SU-DHL-6 (cell line): ENCODE measurements around the gene IPCEF1.

Source experiments
- H2AFZ ChIP-seq: fragments of 200-600 bp; sonication (generic); 2 replicates; pipeline ENCODE4 v1.6.1; 2014; ENCODE audit warnings: low read depth, mild to moderate bottlenecking, moderate library complexity, mixed read lengths, antibody characterized with exemption, low read length; ENCODE audit not compliant: severe bottlenecking
- H3F3A ChIP-seq: fragments of 200-600 bp; shearing (Covaris generic); 2 replicates; pipeline ENCODE4 v1.6.0; 2016; ENCODE audit warnings: antibody characterized with exemption, mild to moderate bottlenecking; ENCODE audit not compliant: insufficient read depth
- H3K27ac ChIP-seq: fragments of 200-600 bp; sonication (generic); 2 replicates; pipeline ENCODE4 v1.5.1; 2016; ENCODE audit warnings: low read depth, mild to moderate bottlenecking, low read length, moderate library complexity, mixed read lengths
- H3K27me3 ChIP-seq: fragments of 200-600 bp; sonication (generic), shearing (Covaris generic); 2 replicates; pipeline ENCODE4 v1.6.0; 2014; ENCODE audit warnings: mild to moderate bottlenecking, low read length
- H3K36me3 ChIP-seq: fragments of 200-600 bp; sonication (generic); 2 replicates; pipeline ENCODE4 v1.6.1; 2014; ENCODE audit warnings: mild to moderate bottlenecking, low read length, mixed read lengths
- H3K4me2 ChIP-seq: fragments of 300-600, 200-600 bp; shearing (Covaris generic), sonication (generic); 2 replicates; pipeline ENCODE4 v1.6.0; 2014; ENCODE audit warnings: low read length, low read depth, mild to moderate bottlenecking; ENCODE audit not compliant: poor library complexity, severe bottlenecking
- H3K4me3 ChIP-seq: fragments of 200-600 bp; sonication (generic); 2 replicates; pipeline ENCODE4 v1.5.1; 2014; ENCODE audit warnings: antibody characterized with exemption, low read length, mild to moderate bottlenecking, mixed read lengths; ENCODE audit not compliant: insufficient read depth, poor library complexity, severe bottlenecking
- H3K79me2 ChIP-seq: fragments of 200-600 bp; sonication (generic); 2 replicates; pipeline ENCODE4 v1.6.1; 2014; ENCODE audit warnings: mild to moderate bottlenecking, low read length, moderate library complexity; ENCODE audit not compliant: insufficient read depth
- H3K9ac ChIP-seq: fragments of 200-600 bp; sonication (generic); 2 replicates; pipeline ENCODE4 v1.7.0; 2014; ENCODE audit warnings: mild to moderate bottlenecking, low read length
- H3K9me2 ChIP-seq: fragments of 200-600 bp; sonication (generic); replicated peaks from 2 replicates; pipeline ENCODE4 v1.6.1; 2014; ENCODE audit warnings: low read length; ENCODE audit not compliant: insufficient read depth
- H3K9me3 ChIP-seq: fragments of 200-600 bp; sonication (generic); 2 replicates; pipeline ENCODE4 v1.6.1; 2014; ENCODE audit warnings: low read length, mixed read lengths; ENCODE audit not compliant: insufficient read depth
- H4K20me1 ChIP-seq: fragments of 200-600 bp; sonication (generic); 2 replicates; pipeline ENCODE4 v1.6.1; 2014; ENCODE audit warnings: low read depth, mild to moderate bottlenecking, antibody characterized with exemption, low read length, moderate library complexity, mixed read lengths
- EZH2phosphoT487 ChIP-seq: fragments of 200-600 bp; sonication (generic), shearing (Covaris generic); conservative IDR thresholded peaks from 2 replicates; pipeline ENCODE4 v1.6.1; 2018; ENCODE audit warnings: mild to moderate bottlenecking, antibody characterized with exemption, low read length, moderate library complexity, mixed read lengths
- TF ChIP-seq, protein P1 (sequence below): fragments of 200-600 bp; sonication (generic); IDR thresholded peaks from one replicate; pipeline ENCODE4 v1.5.1; 2017; ENCODE audit warnings: antibody characterized with exemption, mild to moderate bottlenecking, low read length, moderate library complexity; ENCODE audit not compliant: insufficient read depth, poor library complexity, severe bottlenecking

The IPCEF1 gene

DNA sequence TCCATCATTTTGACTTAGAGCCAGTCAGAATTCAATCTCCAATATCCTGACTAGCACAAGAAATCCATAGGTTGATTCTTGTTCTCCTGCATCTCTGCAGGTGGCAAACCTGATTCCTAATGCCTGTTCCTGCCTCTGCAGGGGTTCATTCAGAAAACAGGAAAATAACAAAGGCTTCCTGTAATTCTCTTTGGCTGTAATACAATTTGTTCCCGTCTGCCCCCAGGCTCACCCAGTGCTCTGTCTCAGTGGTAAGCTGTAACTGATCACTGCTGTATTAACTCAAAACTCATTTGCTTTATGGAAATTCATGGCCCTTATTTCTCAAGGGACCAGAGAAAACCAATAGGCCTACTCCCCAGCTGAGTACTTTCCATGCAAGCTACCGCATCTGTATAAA lies 228.9 kb downstream of the IPCEF1 start:
- Histone ChIP-seq H3F3A (no peaks in the 10 kb centered on the region), H3K9me2 (no peaks in the 10 kb centered on the region), H3K27me3 (no peaks in the 10 kb centered on the region), H3K4me3 (no peak overlapping the region), H3K4me2 (no peak overlapping the region), H3K27ac (no peak overlapping the region), H4K20me1 (no peaks in the 10 kb centered on the region), H3K36me3 (no peaks in the 10 kb centered on the region), H3K9me3 (peaks cover 3% of the 10 kb centered on the region; the same call in 1 of the 2 replicates), H3K79me2 (no peaks in the 10 kb centered on the region), H3K9ac (no peak overlapping the region), H2AFZ (no peak overlapping the region)
- TF ChIP-seq, protein P1, sequence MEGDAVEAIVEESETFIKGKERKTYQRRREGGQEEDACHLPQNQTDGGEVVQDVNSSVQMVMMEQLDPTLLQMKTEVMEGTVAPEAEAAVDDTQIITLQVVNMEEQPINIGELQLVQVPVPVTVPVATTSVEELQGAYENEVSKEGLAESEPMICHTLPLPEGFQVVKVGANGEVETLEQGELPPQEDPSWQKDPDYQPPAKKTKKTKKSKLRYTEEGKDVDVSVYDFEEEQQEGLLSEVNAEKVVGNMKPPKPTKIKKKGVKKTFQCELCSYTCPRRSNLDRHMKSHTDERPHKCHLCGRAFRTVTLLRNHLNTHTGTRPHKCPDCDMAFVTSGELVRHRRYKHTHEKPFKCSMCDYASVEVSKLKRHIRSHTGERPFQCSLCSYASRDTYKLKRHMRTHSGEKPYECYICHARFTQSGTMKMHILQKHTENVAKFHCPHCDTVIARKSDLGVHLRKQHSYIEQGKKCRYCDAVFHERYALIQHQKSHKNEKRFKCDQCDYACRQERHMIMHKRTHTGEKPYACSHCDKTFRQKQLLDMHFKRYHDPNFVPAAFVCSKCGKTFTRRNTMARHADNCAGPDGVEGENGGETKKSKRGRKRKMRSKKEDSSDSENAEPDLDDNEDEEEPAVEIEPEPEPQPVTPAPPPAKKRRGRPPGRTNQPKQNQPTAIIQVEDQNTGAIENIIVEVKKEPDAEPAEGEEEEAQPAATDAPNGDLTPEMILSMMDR: no peak
- TF ChIP-seq EZH2phosphoT487: no peak

DNA sequence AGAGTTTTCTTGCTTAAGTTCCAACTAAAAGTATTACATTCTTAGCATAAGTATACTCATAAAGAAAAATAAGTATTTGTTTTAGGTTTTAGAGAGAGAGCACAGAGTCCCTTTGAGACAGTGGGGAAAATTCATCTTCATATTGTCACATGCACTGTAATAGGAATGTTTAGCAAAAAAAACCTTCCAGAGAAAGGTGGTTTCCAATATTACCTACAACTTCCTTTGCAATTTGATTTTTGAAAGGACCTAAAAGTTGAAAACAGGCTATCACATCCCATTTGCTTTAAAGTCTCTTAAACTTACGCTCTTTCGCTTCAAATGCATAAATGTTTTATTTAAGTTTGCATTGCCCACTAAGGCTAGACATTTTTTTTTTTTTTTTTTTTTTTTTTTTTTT lies 231.2 kb downstream of the IPCEF1 start:
- H3K9ac ChIP-seq: no peak overlapping the region
- no peak overlapping the region for H3K4me2 ChIP-seq
- no peak for TF ChIP-seq EZH2phosphoT487
- TF ChIP-seq, protein P1: no peak
- no peak overlapping the region for H3K4me3 ChIP-seq
- no peaks in the 10 kb centered on the region for H3K79me2 ChIP-seq
- H3K27me3 ChIP-seq: no peaks in the 10 kb centered on the region
- no peaks in the 10 kb centered on the region for H3K9me2 ChIP-seq
- no peaks in the 10 kb centered on the region for H3F3A ChIP-seq
- no peaks in the 10 kb centered on the region for H4K20me1 ChIP-seq
- no peaks in the 10 kb centered on the region for H3K36me3 ChIP-seq
- H3K27ac ChIP-seq: no peak overlapping the region
- no peak overlapping the region for H2AFZ ChIP-seq
- H3K9me3 ChIP-seq: peaks cover 6% of the 10 kb centered on the region; the same call in 1 of the 2 replicates

DNA sequence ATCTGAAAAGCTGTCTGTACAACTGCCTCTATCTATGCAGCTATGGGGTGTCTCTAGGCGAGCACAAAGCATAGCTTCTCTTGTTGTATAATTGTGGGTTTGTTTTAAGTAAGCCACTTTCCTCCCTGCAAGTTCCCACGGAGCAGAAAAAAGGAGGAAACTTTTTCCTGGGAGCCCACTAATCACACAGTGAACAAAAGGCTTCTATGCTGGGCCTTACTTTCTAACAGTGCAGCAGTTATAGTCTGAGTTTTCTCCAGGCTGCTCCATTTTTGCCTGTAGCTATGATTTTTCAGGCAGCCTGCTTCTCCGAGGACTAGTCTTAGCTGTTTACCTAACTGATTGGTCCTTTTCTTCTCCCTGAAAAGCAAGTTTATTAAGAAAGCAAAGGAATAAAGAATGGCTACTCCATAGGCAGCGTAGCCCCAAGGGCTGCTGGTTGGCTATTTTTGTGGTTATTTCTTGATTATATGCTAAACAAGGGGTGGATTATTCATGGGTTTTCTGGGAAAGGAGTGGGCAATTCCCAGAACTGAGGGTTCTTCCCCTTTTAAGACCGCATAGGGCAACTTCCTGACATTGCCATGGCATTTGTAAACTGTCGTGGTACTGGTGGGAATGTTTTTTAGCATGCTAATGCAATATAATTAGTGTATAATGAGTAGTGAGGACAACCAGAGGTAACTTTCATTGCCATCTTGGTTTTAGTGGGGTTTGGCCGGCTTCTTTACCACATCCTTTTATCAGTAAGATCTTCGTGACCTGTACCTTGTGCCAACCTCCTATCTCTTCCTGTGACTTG lies 233.2 kb downstream of the IPCEF1 start:
- Histone ChIP-seq H3K36me3 (no peaks in the 10 kb centered on the region), H2AFZ (no peak overlapping the region), H3K9me2 (no peaks in the 10 kb centered on the region), H4K20me1 (no peaks in the 10 kb centered on the region), H3K27me3 (no peaks in the 10 kb centered on the region), H3K9me3 (peaks cover 6% of the 10 kb centered on the region; the same call in 1 of the 2 replicates), H3K27ac (no peak overlapping the region), H3K4me2 (no peak overlapping the region), H3K4me3 (no peak overlapping the region), H3F3A (no peaks in the 10 kb centered on the region), H3K79me2 (no peaks in the 10 kb centered on the region), H3K9ac (no peak overlapping the region)
- TF ChIP-seq, protein P1: no peak
- no peak for TF ChIP-seq EZH2phosphoT487
